ENCODE measurements around the gene DHH.
"Not testable (repeated sequence)": the region's sequence is repeated elsewhere in the genome, so short reads cannot be mapped to it uniquely, and the experiment has no call there.

Gene DHH

GRCh38 chr12:49068879-49069506 lies 25.6 kb downstream of the DHH start:
- no peak for DNase-seq

- DNase-seq: no peak
These were observed 28.5 kb downstream of the DHH start for GRCh38 chr12:49066120-49066519.

GRCh38 chr12:49064767-49065152 lies 29.8 kb downstream of the DHH start:
- no peak for DNase-seq

- not testable (repeated sequence) for DNase-seq
These were observed 32.7 kb downstream of the DHH start for GRCh38 chr12:49061916-49062315.

- DNase-seq: no peak
These were observed 33.4 kb downstream of the DHH start for GRCh38 chr12:49061157-49061650.

GRCh38 chr12:49060237-49061156 lies 34.1 kb downstream of the DHH start, which contains the start of gene KMT2D:
KMT2D (minus strand) TSS chr12:49060794; CDS start chr12:49055324, 5,470 bp downstream.
- peak; percentile 80 for DNase-seq

- no peak for DNase-seq
These were observed 35.1 kb downstream of the DHH start for GRCh38 chr12:49059299-49060171.

GRCh38 chr12:49059045-49059298 lies 35.6 kb downstream of the DHH start:
- no peak for DNase-seq

GRCh38 chr12:49058366-49059044 lies 36.1 kb downstream of the DHH start:
- DNase-seq: no peak

GRCh38 chr12:49057888-49058287 lies 36.7 kb downstream of the DHH start:
- no peak for DNase-seq

- DNase-seq: no peak
These were observed 38.4 kb downstream of the DHH start for GRCh38 chr12:49055978-49056754.

- DNase-seq: no peak
These were observed 39.5 kb downstream of the DHH start for GRCh38 chr12:49055092-49055491.

- DNase-seq: no peak
These were observed 40.1 kb downstream of the DHH start for GRCh38 chr12:49054524-49054923.

- DNase-seq: no peak
These were observed 40.5 kb downstream of the DHH start for GRCh38 chr12:49054096-49054495.

GRCh38 chr12:49052451-49053208 lies 42.0 kb downstream of the DHH start:
- no peak for DNase-seq

GRCh38 chr12:49051777-49052438 lies 42.7 kb downstream of the DHH start:
- DNase-seq: no peak

- DNase-seq: no peak
These were observed 43.2 kb downstream of the DHH start for GRCh38 chr12:49051373-49051764.

GRCh38 chr12:49050507-49051372 lies 43.9 kb downstream of the DHH start:
- DNase-seq: no peak

GRCh38 chr12:49049566-49050224 lies 44.9 kb downstream of the DHH start:
- DNase-seq: no peak
